SK-N-SH (cell line): ENCODE measurements around the gene ARHGEF7. TPM values are rescaled to one million over a fixed set of nuclear protein-coding genes. Genes with fewer than 3 reads are reported as not detected.

ENCODE experiments used
- CTCF ChIA-PET: fragments of 300-600, 350-600 bp; formaldehyde crosslinking; extraction: SDS; loops from one replicate; lab custom pipeline; 2021; lab: Yijun Ruan, JAX
- POLR2A ChIA-PET: fragments of 350-600 bp; sonication (Branson Sonifier 250); formaldehyde crosslinking; extraction: SDS; loops from one replicate; lab custom pipeline; 2020; ENCODE audit warnings: antibody characterized with exemption, inconsistent platforms; lab: Yijun Ruan, JAX
- DNase-seq: peaks from one replicate; pipeline ENCODE4 v3.0.0; 2012
- H2AFZ ChIP-seq: fragments of 200-600 bp; sonication (generic); 2 replicates; pipeline ENCODE4 v1.8.1; 2016; ENCODE audit warnings: antibody characterized with exemption, mild to moderate bottlenecking, low read depth
- H3F3A ChIP-seq: fragments of 200-600 bp; sonication (generic); replicated peaks from 2 replicates; pipeline ENCODE3; 2016; ENCODE audit warnings: antibody characterized with exemption, mild to moderate bottlenecking; ENCODE audit not compliant: insufficient read depth
- H3K27ac ChIP-seq, 2 experiments: fragments of 200-500 bp in 1 of 2; fragments of 200-600 bp in 1 of 2; sonication (Bioruptor generic) in 1 of 2; sonication (generic), shearing (Covaris generic) in 1 of 2; 2 replicates each; pipeline versions ENCODE4 v1.5.1 to v1.6.1; 2014 to 2016; ENCODE audit warnings: low read depth in 2 of 2, inconsistent platforms in 1 of 2, low read length in 1 of 2, mild to moderate bottlenecking in 1 of 2, mixed read lengths in 1 of 2
- H3K27me3 ChIP-seq: fragments of 200-600 bp; sonication (generic), shearing (Covaris generic); 2 replicates; pipeline ENCODE4 v1.6.1; 2016; ENCODE audit warnings: mixed run types; ENCODE audit not compliant: insufficient read depth
- H3K36me3 ChIP-seq, 2 experiments: fragments of 200-500 bp in 1 of 2; fragments of 200-600 bp in 1 of 2; sonication (Bioruptor generic) in 1 of 2; sonication (generic) in 1 of 2; replicated peaks in 1 of 2; 2 replicates each; pipeline versions ENCODE3 to v1.5.1; 2014 to 2016; ENCODE audit warnings: low read length in 1 of 2, mild to moderate bottlenecking in 1 of 2; ENCODE audit not compliant: insufficient read depth in 2 of 2, control insufficient read depth in 1 of 2
- H3K4me1 ChIP-seq, 2 experiments: fragments of 200-500 bp in 1 of 2; fragments of 200-600 bp in 1 of 2; sonication (Bioruptor generic) in 1 of 2; sonication (generic), shearing (Covaris generic) in 1 of 2; 2 replicates each; pipeline versions ENCODE4 v1.5.1 to v1.6.1; 2014 to 2016; ENCODE audit warnings: low read depth in 1 of 2, low read length in 1 of 2, mixed run types in 1 of 2; ENCODE audit not compliant: insufficient read depth in 2 of 2, control insufficient read depth in 1 of 2
- H3K4me2 ChIP-seq: fragments of 200-600 bp; sonication (generic), shearing (Covaris generic); 2 replicates; pipeline ENCODE4 v1.6.1; 2017; ENCODE audit warnings: mixed run types
- H3K4me3 ChIP-seq, 2 experiments: fragments of 200-500 bp in 1 of 2; fragments of 200-600 bp in 1 of 2; sonication (Bioruptor generic) in 1 of 2; sonication (generic), shearing (Covaris generic) in 1 of 2; 2 replicates each; pipeline versions ENCODE4 v1.5.1 to v1.8.1; 2014 to 2016; ENCODE audit warnings: low read depth in 2 of 2, inconsistent platforms in 1 of 2, low read length in 1 of 2, mild to moderate bottlenecking in 1 of 2, mixed read lengths in 1 of 2, moderate library complexity in 1 of 2
- H3K79me2 ChIP-seq: fragments of 200-600 bp; sonication (generic); 2 replicates; pipeline ENCODE4 v1.8.1; 2017; ENCODE audit warnings: mild to moderate bottlenecking; ENCODE audit not compliant: insufficient read depth
- H3K9ac ChIP-seq: fragments of 200-600 bp; sonication (generic); 2 replicates; pipeline ENCODE4 v1.6.1; 2017; ENCODE audit warnings: mixed run types
- H3K9me2 ChIP-seq: fragments of 200-600 bp; sonication (generic); 2 replicates; pipeline ENCODE4 v1.6.1; 2017; ENCODE audit warnings: mixed run types
- H3K9me3 ChIP-seq: fragments of 200-600 bp; sonication (generic); 2 replicates; pipeline ENCODE4 v1.6.1; 2017; ENCODE audit warnings: mixed run types, mild to moderate bottlenecking, moderate library complexity
- H4K20me1 ChIP-seq: fragments of 200-600 bp; sonication (generic); 2 replicates; pipeline ENCODE4 v1.6.1; 2017; ENCODE audit warnings: mild to moderate bottlenecking, mixed run types; ENCODE audit not compliant: insufficient read depth
- CHD2 ChIP-seq: fragments of 150-350 bp; IDR thresholded peaks from 2 replicates; pipeline ENCODE4 v1.6.1; 2018; ENCODE audit warnings: low read length; ENCODE audit not compliant: partially characterized antibody
- EZH2phosphoT487 ChIP-seq: fragments of 200-600 bp; sonication (generic); IDR thresholded peaks from 2 replicates; pipeline ENCODE4 v1.6.1; 2017; ENCODE audit warnings: low read depth, mixed run types, mild to moderate bottlenecking, antibody characterized with exemption, moderate library complexity, borderline replicate concordance
- FOSL2 ChIP-seq: IDR thresholded peaks from 2 replicates; pipeline ENCODE4 v1.4.0; 2012; ENCODE audit warnings: low read depth, mild to moderate bottlenecking, moderate library complexity, borderline replicate concordance
- FOXM1 ChIP-seq: IDR thresholded peaks from 2 replicates; pipeline ENCODE4 v1.4.0; 2012; ENCODE audit warnings: low read depth, mild to moderate bottlenecking
- GABPA ChIP-seq: IDR thresholded peaks from 2 replicates; pipeline ENCODE4 v1.4.0; 2012; ENCODE audit warnings: low read depth, mild to moderate bottlenecking
- JUND ChIP-seq: IDR thresholded peaks from 2 replicates; pipeline ENCODE4 v1.4.0; 2012
- MEF2A ChIP-seq: IDR thresholded peaks from 2 replicates; pipeline ENCODE4 v1.4.0; 2012; ENCODE audit warnings: low read depth, borderline replicate concordance
- MXI1 ChIP-seq: IDR thresholded peaks from 2 replicates; pipeline ENCODE4 v1.6.1; 2012; ENCODE audit warnings: mild to moderate bottlenecking, low read depth, low read length, improper control_type of control experiment
- NFIC ChIP-seq: IDR thresholded peaks from 2 replicates; pipeline ENCODE4 v1.4.0; 2012; ENCODE audit warnings: borderline replicate concordance
- RCOR1 ChIP-seq: fragments of 150-350 bp; IDR thresholded peaks from 2 replicates; pipeline ENCODE4 v1.6.1; 2017; ENCODE audit warnings: antibody characterized with exemption, low read length
- SIN3A ChIP-seq: IDR thresholded peaks from 2 replicates; pipeline ENCODE4 v1.6.1; 2012; ENCODE audit warnings: low read depth, mild to moderate bottlenecking, low read length, moderate library complexity, borderline replicate concordance
- SMC3 ChIP-seq: IDR thresholded peaks from 2 replicates; pipeline ENCODE4 v1.6.1; 2012; ENCODE audit warnings: low read depth, low read length, improper control_type of control experiment
- TCF12 ChIP-seq: IDR thresholded peaks from 2 replicates; pipeline ENCODE4 v1.4.0; 2012
- TEAD4 ChIP-seq: IDR thresholded peaks from 2 replicates; pipeline ENCODE4 v1.4.0; 2012; ENCODE audit warnings: mild to moderate bottlenecking, borderline replicate concordance; ENCODE audit not compliant: insufficient read depth
- YY1 ChIP-seq: IDR thresholded peaks from 2 replicates; pipeline ENCODE4 v1.4.0; 2012; ENCODE audit warnings: low read depth, mild to moderate bottlenecking
- WGBS: methylation state at CpG from one replicate; pipeline ENCODE4 v1.1.6; 2017; ENCODE audit warnings: low lambda C conversion rate; 5-methylcytosine and 5-hydroxymethylcytosine counted together
- polyA plus RNA-seq, 3 experiments: library from polyadenylated mRNA; depleted of rRNA; stranded (reverse); fragments of >200 nt; gene quantifications; 2 replicates each; pipeline ENCODE4 v1.2.3, GENCODE V29; 2012
- TF ChIP-seq, protein P1 (sequence below): IDR thresholded peaks from 2 replicates; pipeline ENCODE4 v1.4.0; 2012; ENCODE audit warnings: low read depth
- TF ChIP-seq, protein P2 (sequence below): IDR thresholded peaks from 2 replicates; pipeline ENCODE4; 2012
- TF ChIP-seq, protein P3 (sequence below): fragments of 150-350 bp; IDR thresholded peaks from 2 replicates; pipeline ENCODE4 v1.6.1; 2016; ENCODE audit warnings: mild to moderate bottlenecking, low read depth, low read length

ARHGEF7 gene
- polyA plus RNA-seq, 1 of the 3 experiments (the other 2 are of a cell fraction) = 21.6 TPM

DNA sequence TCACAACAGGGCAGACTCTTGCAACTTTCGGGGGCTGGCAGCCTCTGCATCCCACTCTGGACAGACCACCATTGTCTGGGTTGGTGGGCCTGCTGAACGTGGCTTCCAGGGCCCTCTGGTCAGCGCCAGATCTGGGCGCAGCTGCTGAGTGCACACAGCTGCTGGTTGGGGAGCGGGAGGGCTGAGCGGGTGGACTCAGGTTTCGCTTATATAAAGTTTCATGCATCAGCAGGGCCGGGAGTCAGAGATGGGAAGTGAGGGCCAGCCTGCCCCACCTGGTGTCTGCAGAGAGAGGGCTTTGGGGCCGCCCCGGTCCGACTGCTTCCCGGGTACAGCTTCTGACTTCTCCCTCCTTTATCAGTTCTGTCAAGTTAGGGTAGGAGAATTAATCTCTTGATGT lies 6.9 kb downstream of the ARHGEF7 start:
- Histone ChIP-seq H3K79me2 (no peaks in the 10 kb centered on the region), H3K36me3 (no peaks in the 10 kb centered on the region), H3K9ac (no peak overlapping the region), H3K4me2 (no peak overlapping the region)
- CTCF ChIA-PET = no interaction called here
- WGBS = 59% methylated on average over 5 of the region's 12 CpGs
- no peak for DNase-seq
- no peak for TF ChIP-seq FOSL2
- TF ChIP-seq YY1 = no peak
- TF ChIP-seq TEAD4 = no peak
- TF ChIP-seq, protein P1, sequence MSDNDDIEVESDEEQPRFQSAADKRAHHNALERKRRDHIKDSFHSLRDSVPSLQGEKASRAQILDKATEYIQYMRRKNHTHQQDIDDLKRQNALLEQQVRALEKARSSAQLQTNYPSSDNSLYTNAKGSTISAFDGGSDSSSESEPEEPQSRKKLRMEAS = no peak
- no peak for TF ChIP-seq NFIC
- no peak for TF ChIP-seq EZH2phosphoT487
- TF ChIP-seq, protein P2, sequence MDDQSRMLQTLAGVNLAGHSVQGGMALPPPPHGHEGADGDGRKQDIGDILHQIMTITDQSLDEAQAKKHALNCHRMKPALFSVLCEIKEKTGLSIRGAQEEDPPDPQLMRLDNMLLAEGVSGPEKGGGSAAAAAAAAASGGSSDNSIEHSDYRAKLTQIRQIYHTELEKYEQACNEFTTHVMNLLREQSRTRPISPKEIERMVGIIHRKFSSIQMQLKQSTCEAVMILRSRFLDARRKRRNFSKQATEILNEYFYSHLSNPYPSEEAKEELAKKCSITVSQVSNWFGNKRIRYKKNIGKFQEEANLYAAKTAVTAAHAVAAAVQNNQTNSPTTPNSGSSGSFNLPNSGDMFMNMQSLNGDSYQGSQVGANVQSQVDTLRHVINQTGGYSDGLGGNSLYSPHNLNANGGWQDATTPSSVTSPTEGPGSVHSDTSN = no peak
- no peak for TF ChIP-seq FOXM1
- TF ChIP-seq, protein P3, sequence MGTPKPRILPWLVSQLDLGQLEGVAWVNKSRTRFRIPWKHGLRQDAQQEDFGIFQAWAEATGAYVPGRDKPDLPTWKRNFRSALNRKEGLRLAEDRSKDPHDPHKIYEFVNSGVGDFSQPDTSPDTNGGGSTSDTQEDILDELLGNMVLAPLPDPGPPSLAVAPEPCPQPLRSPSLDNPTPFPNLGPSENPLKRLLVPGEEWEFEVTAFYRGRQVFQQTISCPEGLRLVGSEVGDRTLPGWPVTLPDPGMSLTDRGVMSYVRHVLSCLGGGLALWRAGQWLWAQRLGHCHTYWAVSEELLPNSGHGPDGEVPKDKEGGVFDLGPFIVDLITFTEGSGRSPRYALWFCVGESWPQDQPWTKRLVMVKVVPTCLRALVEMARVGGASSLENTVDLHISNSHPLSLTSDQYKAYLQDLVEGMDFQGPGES = no peak
- no peak for TF ChIP-seq JUND
- no peak for TF ChIP-seq CHD2
- TF ChIP-seq, all 33 proteins: peak for 0
- no peaks in the 10 kb centered on the region for H3K9me3 ChIP-seq
- no peak overlapping the region for H3K4me3 ChIP-seq
- no peaks in the 10 kb centered on the region for H3K9me2 ChIP-seq
- peaks cover 0 to 36% of the 10 kb centered on the region in 2 experiments; a peak in 2 of 4 replicates for H3K4me1 ChIP-seq
- H3K27ac ChIP-seq = no peak overlapping the region
- H3F3A ChIP-seq = no peaks in the 10 kb centered on the region
- no peaks in the 10 kb centered on the region for H4K20me1 ChIP-seq
- H3K27me3 ChIP-seq = peaks cover 28% of the 10 kb centered on the region; the same call in 1 of the 2 replicates
- no peak overlapping the region for H2AFZ ChIP-seq
- POLR2A ChIA-PET = no interaction called here

DNA sequence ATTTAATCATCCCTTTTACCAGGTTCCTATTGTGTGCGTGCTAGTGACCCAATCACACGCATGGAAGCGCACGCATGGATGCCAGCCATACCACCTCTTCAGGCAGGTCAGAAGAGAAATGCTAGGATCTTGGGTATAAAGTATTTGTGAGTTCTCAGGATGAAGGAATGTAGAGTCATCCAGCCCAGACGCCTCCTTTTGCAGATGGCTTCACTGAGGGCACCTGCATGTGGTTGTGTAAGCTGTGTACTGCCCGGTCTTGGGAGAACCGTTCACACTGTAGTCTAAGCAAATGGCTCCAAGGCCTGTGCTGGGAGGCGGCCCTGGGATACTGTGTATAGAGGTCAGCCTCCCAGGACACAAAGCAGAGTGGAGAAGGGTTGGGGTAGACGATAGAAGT lies 7.5 kb downstream of the ARHGEF7 start:
- Histone ChIP-seq H3K4me1 (peaks cover 0 to 35% of the 10 kb centered on the region in 2 experiments; a peak in 2 of 4 replicates), H2AFZ (no peak overlapping the region), H4K20me1 (no peaks in the 10 kb centered on the region), H3K9me2 (no peaks in the 10 kb centered on the region), H3K4me3 (no peak overlapping the region), H3K36me3 (no peaks in the 10 kb centered on the region), H3K27me3 (peaks cover 22% of the 10 kb centered on the region; the same call in 1 of the 2 replicates), H3K9me3 (no peaks in the 10 kb centered on the region), H3K9ac (no peak overlapping the region), H3K79me2 (no peaks in the 10 kb centered on the region), H3K27ac (no peak overlapping the region), H3K4me2 (no peak overlapping the region), H3F3A (no peaks in the 10 kb centered on the region)
- no peak for DNase-seq
- 71% methylated on average over 7 of the region's 9 CpGs for WGBS
- CTCF ChIA-PET = no interaction called here
- POLR2A ChIA-PET = no interaction called here
- TF ChIP-seq GABPA = no peak
- TF ChIP-seq RCOR1 = no peak
- TF ChIP-seq JUND = no peak
- TF ChIP-seq YY1 = no peak
- TF ChIP-seq TEAD4 = no peak
- TF ChIP-seq MXI1 = no peak
- no peak for TF ChIP-seq MEF2A
- TF ChIP-seq, protein P2 = no peak
- TF ChIP-seq, protein P1 = no peak
- TF ChIP-seq, protein P3 = no peak
- no peak for TF ChIP-seq TCF12
- no peak for TF ChIP-seq EZH2phosphoT487
- no peak for TF ChIP-seq SMC3
- TF ChIP-seq SIN3A = no peak
